ENCODE results near the gene NT5C1B. TPM values are rescaled to one million over a fixed set of nuclear protein-coding genes. Genes with fewer than 3 reads are reported as not detected.

The NT5C1B gene
- total RNA-seq, 4 donors from 2014 or later = not detected

DNA sequence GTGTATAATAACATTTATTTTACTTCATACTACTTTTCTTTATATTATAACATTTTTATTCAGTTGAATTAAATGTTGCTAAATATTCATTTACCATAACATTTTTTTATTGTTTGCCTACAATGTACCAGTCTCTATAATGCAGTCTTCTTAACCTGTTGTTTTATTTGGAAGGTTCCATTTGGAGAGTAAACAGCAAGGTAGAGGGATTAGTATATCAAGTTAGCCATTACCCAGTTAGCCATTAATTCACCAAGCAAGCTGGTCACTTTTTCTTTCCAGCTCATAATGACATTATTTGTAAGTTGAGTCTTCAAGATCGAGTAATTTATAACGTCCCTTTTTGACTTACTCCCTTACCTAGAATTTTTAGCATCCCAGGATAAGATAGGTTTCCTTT, 29.7 kb upstream of the NT5C1B start:
- H3K4me3 ChIP-seq = no peak overlapping the region
- no peaks in the 10 kb centered on the region for H3K36me3 ChIP-seq
- WGBS, 2 donors = 78 to 85% methylated on average over 2 of the region's 2 CpGs
- TF ChIP-seq POLR2A (IDR thresholded peaks at IDR 0.05) (no peak), CTCF (IDR thresholded peaks at IDR 0.05) (no peak)
- intact Hi-C loops (cut with DNase I) = no loop called here
- no peaks in the 10 kb centered on the region for H3K9me3 ChIP-seq
- no peaks in the 10 kb centered on the region for H3K27me3 ChIP-seq
- no peak overlapping the region for H3K27ac ChIP-seq
- DNase-seq = no peak
- H3K4me1 ChIP-seq = peaks cover 0 to 7% (median 0%) of the 10 kb centered on the region in 3 donors

DNA sequence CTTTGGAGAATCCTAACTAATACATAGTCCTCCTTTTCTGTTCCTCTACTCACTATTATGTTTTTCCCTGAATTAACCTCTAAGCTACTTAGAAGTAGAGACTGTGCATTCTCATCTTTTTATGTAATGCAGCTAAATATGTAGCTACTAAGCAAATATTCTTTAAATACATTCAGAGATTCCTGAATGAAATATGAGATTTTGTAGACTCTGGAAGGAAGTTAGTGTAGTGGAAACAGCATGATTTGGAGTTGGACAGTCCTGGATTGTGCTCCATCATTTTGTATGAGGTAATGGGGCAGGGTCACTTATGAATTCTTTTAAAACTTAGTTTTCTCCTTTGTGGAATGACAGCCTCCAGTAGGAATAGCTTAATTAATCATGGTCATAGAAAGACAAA, 24.7 kb upstream of the NT5C1B start:
- H3K4me3 ChIP-seq = no peak overlapping the region
- no peaks in the 10 kb centered on the region for H3K9me3 ChIP-seq
- DNase-seq = no peak
- no peaks in the 10 kb centered on the region for H3K4me1 ChIP-seq
- intact Hi-C loops (cut with DNase I) = no loop called here
- no peaks in the 10 kb centered on the region for H3K36me3 ChIP-seq
- no peaks in the 10 kb centered on the region for H3K27me3 ChIP-seq
- H3K27ac ChIP-seq = no peak overlapping the region
- TF ChIP-seq POLR2A (IDR thresholded peaks at IDR 0.05) = no peak
- no peak for TF ChIP-seq CTCF (IDR thresholded peaks at IDR 0.05)

GRCh38 chr2:18612133-18612532, 22.8 kb upstream of the NT5C1B start:
- no peaks in the 10 kb centered on the region for H3K9me3 ChIP-seq
- H3K27me3 ChIP-seq = no peaks in the 10 kb centered on the region
- H3K36me3 ChIP-seq = no peaks in the 10 kb centered on the region
- intact Hi-C loops (cut with DNase I) = no loop called here
- TF ChIP-seq POLR2A (IDR thresholded peaks at IDR 0.05) (no peak), CTCF (IDR thresholded peaks at IDR 0.05) (no peak)
- H3K4me3 ChIP-seq = no peak overlapping the region
- DNase-seq = no peak
- no peak overlapping the region for H3K27ac ChIP-seq
- WGBS, 2 donors = 69 to 70% methylated on average over 3 of the region's 3 CpGs
- H3K4me1 ChIP-seq = no peaks in the 10 kb centered on the region

- Histone ChIP-seq H3K36me3 (no peaks in the 10 kb centered on the region), H3K4me3 (no peak overlapping the region), H3K27ac (no peak overlapping the region), H3K9me3 (no peaks in the 10 kb centered on the region), H3K27me3 (no peaks in the 10 kb centered on the region), H3K4me1 (no peaks in the 10 kb centered on the region)
- WGBS, 2 donors = 75 to 83% methylated on average over 1 of the region's 1 CpG
- intact Hi-C loops (cut with DNase I) = no loop called here
- TF ChIP-seq POLR2A (IDR thresholded peaks at IDR 0.05) = no peak
- TF ChIP-seq CTCF (IDR thresholded peaks at IDR 0.05) = no peak
- no peak for DNase-seq
These were observed 22.2 kb upstream of the NT5C1B start for GRCh38 chr2:18611604-18612003.

GRCh38 chr2:18611184-18611583, 21.8 kb upstream of the NT5C1B start:
- TF ChIP-seq POLR2A (IDR thresholded peaks at IDR 0.05) (no peak), CTCF (IDR thresholded peaks at IDR 0.05) (no peak)
- no peak overlapping the region for H3K4me3 ChIP-seq
- H3K4me1 ChIP-seq = no peaks in the 10 kb centered on the region
- no peak for DNase-seq
- 73 to 93% methylated on average over 4 to 5 of the region's 5 CpGs for WGBS, 2 donors
- H3K27me3 ChIP-seq = no peaks in the 10 kb centered on the region
- intact Hi-C loops (cut with DNase I) = no loop called here
- no peaks in the 10 kb centered on the region for H3K9me3 ChIP-seq
- peak overlapping the region in 1 of 4 donors; percentile 28 for H3K27ac ChIP-seq
- no peaks in the 10 kb centered on the region for H3K36me3 ChIP-seq
